Measurements from ENCODE around the gene FDX2. TPM values are rescaled to one million over a fixed set of nuclear protein-coding genes. Genes with fewer than 3 reads are reported as not detected.

The FDX2 gene
- total RNA-seq, 4 donors from 2014 or later, result 8.0 to 20.7 (median 12.3) TPM

Small RNAs within 50 kb of the gene (small RNA-seq; reads per million reads assigned to genes)
- 0 reads per million in 4 donors for gene AC011511.1
- gene AC011511.4, result 0 to 0.09 (median 0) reads per million in 4 donors

Other genes with a start within 250 kb of the FDX2 start
- gene SHFL, start 229.7 kb downstream of the FDX2 start, total RNA-seq, result 10 to 100 TPM in 3 of 4 donors, 1 to 10 TPM in 1; 10.0 to 23.7 (median 14.7) TPM
- under 1 TPM in 1 of 4 donors, not detected in 3; 0.42 TPM for gene ANGPTL6, start 213.3 kb downstream of the FDX2 start, total RNA-seq
- 10 to 100 TPM; 31.9 to 56.1 (median 39.6) TPM for gene PPAN, start 209.7 kb downstream of the FDX2 start, total RNA-seq
- 1 to 10 TPM; 2.9 to 9.2 (median 5.8) TPM for gene P2RY11, start 204.3 kb downstream of the FDX2 start, total RNA-seq
- gene EIF3G, start 196.1 kb downstream of the FDX2 start, total RNA-seq, result 100 to 1,000 TPM; 146 to 253 (median 183) TPM
- gene DNMT1, start 121.1 kb downstream of the FDX2 start, total RNA-seq, result 10 to 100 TPM; 29.5 to 80.6 (median 48.4) TPM
- 1 to 10 TPM; 1.6 to 6.1 (median 3.3) TPM for gene S1PR2, start 84.7 kb downstream of the FDX2 start, total RNA-seq
- gene MRPL4, start 63.8 kb downstream of the FDX2 start, total RNA-seq, result 100 to 1,000 TPM in 2 of 4 donors, 10 to 100 TPM in 2; 77.6 to 105 (median 92.6) TPM
- 10 to 100 TPM in 1 of 4 donors, 1 to 10 TPM in 3; 5.4 to 26.4 (median 7.7) TPM for gene ICAM1, start 44.9 kb downstream of the FDX2 start, total RNA-seq
- under 1 TPM in 2 of 4 donors, not detected in 2; 0.29 to 0.76 TPM for gene ICAM4, start 29.1 kb downstream of the FDX2 start, total RNA-seq
- 1 to 10 TPM in 2 of 4 donors, under 1 TPM in 1, not detected in 1; 0.12 to 1.6 (median 1.3) TPM for gene ICAM5, start 26.1 kb downstream of the FDX2 start, total RNA-seq
- gene ZGLP1, start 6.2 kb downstream of the FDX2 start, total RNA-seq, result 1 to 10 TPM in 2 of 4 donors, under 1 TPM in 2; 0.79 to 1.5 (median 1.2) TPM
- 10 to 100 TPM; 13.8 to 26.8 (median 19.7) TPM for gene RAVER1, start 17.5 kb upstream of the FDX2 start, total RNA-seq
- gene ICAM3, start 23.6 kb upstream of the FDX2 start, total RNA-seq, result 10 to 100 TPM in 1 of 4 donors, 1 to 10 TPM in 3; 4.3 to 22.7 (median 8.0) TPM
- gene TYK2, start 64.6 kb upstream of the FDX2 start, total RNA-seq, result 10 to 100 TPM; 41.8 to 74.2 (median 50.7) TPM
- 100 to 1,000 TPM; 128 to 171 (median 152) TPM for gene CDC37, start 87.5 kb upstream of the FDX2 start, total RNA-seq
- 1 to 10 TPM in 3 of 4 donors, under 1 TPM in 1; 0.87 to 7.1 (median 2.3) TPM for gene PDE4A, start 104.5 kb upstream of the FDX2 start, total RNA-seq
- 10 to 100 TPM; 66.2 to 86.9 (median 76.4) TPM for gene KEAP1, start 187.3 kb upstream of the FDX2 start, total RNA-seq
- gene S1PR5, start 201.4 kb upstream of the FDX2 start, total RNA-seq, result 10 to 100 TPM in 3 of 4 donors, 1 to 10 TPM in 1; 8.9 to 27.2 (median 16.3) TPM
- gene ATG4D, start 227.9 kb upstream of the FDX2 start, total RNA-seq, result 10 to 100 TPM; 46.5 to 59.3 (median 51.4) TPM
- gene KRI1, start 250.0 kb upstream of the FDX2 start, total RNA-seq, result 10 to 100 TPM; 18.2 to 30.3 (median 23.9) TPM